A673 (cell line): ENCODE measurements around the gene TRAF3IP1. TPM values are rescaled to one million over a fixed set of nuclear protein-coding genes. Genes with fewer than 3 reads are reported as not detected.

ENCODE experiments used
- BruUV-seq: library from RNA; stranded (reverse); fragments of 400-500 nt; replicated peaks from 2 replicates; lab custom pipeline; 2021; lab: Mats Ljungman, UMichigan
- CTCF ChIA-PET: fragments of 300-600 bp; sonication (Branson Sonifier 250); formaldehyde crosslinking; loops from one replicate; lab custom pipeline; 2022; ENCODE audit warnings: antibody characterized with exemption; lab: Charles Lee
- POLR2A ChIA-PET: fragments of 300-600 bp; sonication (Branson Sonifier 250); formaldehyde crosslinking; loops from one replicate; lab custom pipeline; 2022; ENCODE audit warnings: antibody characterized with exemption; ENCODE audit not compliant: low non-redundant PET; lab: Charles Lee
- DNase-seq: peaks from one replicate; pipeline ENCODE4 v3.0.0-alpha.2; 2015; ENCODE audit warnings: low spot score
- H3K27ac ChIP-seq: fragments of 200-600 bp; sonication (generic); 2 replicates; pipeline ENCODE4 v1.5.1; 2016; ENCODE audit warnings: mixed run types, low read depth, mild to moderate bottlenecking, mixed read lengths, antibody characterized with exemption, low read length; ENCODE audit not compliant: poor library complexity, severe bottlenecking
- H3K27me3 ChIP-seq: fragments of 200-600 bp; sonication (generic); replicated peaks from 2 replicates; pipeline ENCODE4 v1.6.1; 2017; ENCODE audit warnings: mixed run types, low read depth, mild to moderate bottlenecking, mixed read lengths, antibody characterized with exemption, low read length; ENCODE audit not compliant: insufficient read depth, poor library complexity
- H3K36me3 ChIP-seq: fragments of 200-600 bp; sonication (generic); 2 replicates; pipeline ENCODE4 v1.6.1; 2016; ENCODE audit warnings: mixed run types, mild to moderate bottlenecking, mixed read lengths, antibody characterized with exemption, low read length; ENCODE audit not compliant: insufficient read depth, poor library complexity, severe bottlenecking
- H3K4me1 ChIP-seq: fragments of 200-600 bp; sonication (generic); 2 replicates; pipeline ENCODE4 v1.6.1; 2017; ENCODE audit warnings: mixed run types, mild to moderate bottlenecking, mixed read lengths, antibody characterized with exemption, low read length; ENCODE audit not compliant: insufficient read depth, poor library complexity, severe bottlenecking
- H3K4me3 ChIP-seq: fragments of 200-600 bp; sonication (generic); 2 replicates; pipeline ENCODE4 v1.5.1; 2016; ENCODE audit warnings: low read depth, mixed run types, mild to moderate bottlenecking, mixed read lengths, low read length; ENCODE audit not compliant: poor library complexity, severe bottlenecking
- H3K9me3 ChIP-seq: fragments of 200-600 bp; sonication (generic); 2 replicates; pipeline ENCODE4 v1.6.1; 2016; ENCODE audit warnings: mixed run types, low read depth, mild to moderate bottlenecking, mixed read lengths, antibody characterized with exemption, low read length; ENCODE audit not compliant: poor library complexity, severe bottlenecking
- EZH2 ChIP-seq: fragments of 200-600 bp; sonication (generic); IDR thresholded peaks from 2 replicates; pipeline ENCODE4 v1.6.1; 2017; ENCODE audit warnings: borderline replicate concordance, low read depth, mild to moderate bottlenecking, mixed read lengths, antibody characterized with exemption, low read length; ENCODE audit not compliant: poor library complexity, severe bottlenecking
- intact Hi-C: fragments of 100-400 bp; cut with micrococcal nuclease; formaldehyde crosslinking; loops from one replicate; pipeline ENCODE4 v1.10.0; 2022; ENCODE audit not compliant: unreplicated experiment
- total RNA-seq: library from RNA; stranded (reverse); gene quantifications from 2 replicates; pipeline ENCODE4 v1.2.3, GENCODE V29; 2021
- TF ChIP-seq, protein P1 (sequence below): fragments of 300-800, 200-600 bp; sonication (generic); conservative IDR thresholded peaks from 2 replicates; pipeline ENCODE4 v1.5.1; 2017; ENCODE audit warnings: low read depth, mild to moderate bottlenecking, antibody characterized with exemption, low read length, moderate library complexity, mixed read lengths

Gene TRAF3IP1
- total RNA-seq, 1 experiment from 2014 or later, result 23.0 TPM

DNA sequence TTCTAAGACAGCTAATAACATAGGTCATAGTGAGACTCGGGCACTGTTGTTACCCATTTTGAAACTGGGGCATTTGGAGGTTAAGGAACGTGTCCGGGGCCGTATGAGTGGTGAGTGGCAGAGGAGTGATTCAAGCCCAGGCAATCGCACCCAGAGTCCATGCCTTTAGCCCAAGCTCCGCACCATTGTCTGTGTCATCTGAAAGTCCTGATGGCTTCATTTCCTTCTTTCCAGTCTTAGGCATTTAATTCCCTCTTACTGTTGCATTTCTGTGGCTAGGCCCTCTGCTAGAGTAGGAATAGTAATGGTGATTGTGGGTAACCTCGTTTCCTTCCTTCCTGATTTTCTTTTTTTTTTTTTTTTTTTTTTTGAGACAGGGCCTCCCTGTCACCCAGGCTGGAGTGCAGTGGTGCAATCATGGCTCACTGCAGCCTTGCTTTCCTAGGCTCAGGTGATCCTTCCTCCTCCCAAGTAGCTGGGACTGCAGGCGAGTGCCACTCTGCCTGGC is 56.6 kb downstream of the TRAF3IP1 start:
- intact Hi-C loops, result no loop called here
- H3K27ac ChIP-seq, result no peak overlapping the region
- no peak overlapping the region for H3K4me3 ChIP-seq
- TF ChIP-seq, protein P1, sequence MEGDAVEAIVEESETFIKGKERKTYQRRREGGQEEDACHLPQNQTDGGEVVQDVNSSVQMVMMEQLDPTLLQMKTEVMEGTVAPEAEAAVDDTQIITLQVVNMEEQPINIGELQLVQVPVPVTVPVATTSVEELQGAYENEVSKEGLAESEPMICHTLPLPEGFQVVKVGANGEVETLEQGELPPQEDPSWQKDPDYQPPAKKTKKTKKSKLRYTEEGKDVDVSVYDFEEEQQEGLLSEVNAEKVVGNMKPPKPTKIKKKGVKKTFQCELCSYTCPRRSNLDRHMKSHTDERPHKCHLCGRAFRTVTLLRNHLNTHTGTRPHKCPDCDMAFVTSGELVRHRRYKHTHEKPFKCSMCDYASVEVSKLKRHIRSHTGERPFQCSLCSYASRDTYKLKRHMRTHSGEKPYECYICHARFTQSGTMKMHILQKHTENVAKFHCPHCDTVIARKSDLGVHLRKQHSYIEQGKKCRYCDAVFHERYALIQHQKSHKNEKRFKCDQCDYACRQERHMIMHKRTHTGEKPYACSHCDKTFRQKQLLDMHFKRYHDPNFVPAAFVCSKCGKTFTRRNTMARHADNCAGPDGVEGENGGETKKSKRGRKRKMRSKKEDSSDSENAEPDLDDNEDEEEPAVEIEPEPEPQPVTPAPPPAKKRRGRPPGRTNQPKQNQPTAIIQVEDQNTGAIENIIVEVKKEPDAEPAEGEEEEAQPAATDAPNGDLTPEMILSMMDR, result no peak
- no peak for TF ChIP-seq EZH2
- no peak for DNase-seq
- ChIA-PET CTCF (no interaction called here), POLR2A (no interaction called here)
- BruUV-seq, result no TSS peak
- no peaks in the 10 kb centered on the region for H3K36me3 ChIP-seq
- no peaks in the 10 kb centered on the region for H3K4me1 ChIP-seq
- H3K27me3 ChIP-seq, result no peaks in the 10 kb centered on the region
- no peaks in the 10 kb centered on the region for H3K9me3 ChIP-seq

DNA sequence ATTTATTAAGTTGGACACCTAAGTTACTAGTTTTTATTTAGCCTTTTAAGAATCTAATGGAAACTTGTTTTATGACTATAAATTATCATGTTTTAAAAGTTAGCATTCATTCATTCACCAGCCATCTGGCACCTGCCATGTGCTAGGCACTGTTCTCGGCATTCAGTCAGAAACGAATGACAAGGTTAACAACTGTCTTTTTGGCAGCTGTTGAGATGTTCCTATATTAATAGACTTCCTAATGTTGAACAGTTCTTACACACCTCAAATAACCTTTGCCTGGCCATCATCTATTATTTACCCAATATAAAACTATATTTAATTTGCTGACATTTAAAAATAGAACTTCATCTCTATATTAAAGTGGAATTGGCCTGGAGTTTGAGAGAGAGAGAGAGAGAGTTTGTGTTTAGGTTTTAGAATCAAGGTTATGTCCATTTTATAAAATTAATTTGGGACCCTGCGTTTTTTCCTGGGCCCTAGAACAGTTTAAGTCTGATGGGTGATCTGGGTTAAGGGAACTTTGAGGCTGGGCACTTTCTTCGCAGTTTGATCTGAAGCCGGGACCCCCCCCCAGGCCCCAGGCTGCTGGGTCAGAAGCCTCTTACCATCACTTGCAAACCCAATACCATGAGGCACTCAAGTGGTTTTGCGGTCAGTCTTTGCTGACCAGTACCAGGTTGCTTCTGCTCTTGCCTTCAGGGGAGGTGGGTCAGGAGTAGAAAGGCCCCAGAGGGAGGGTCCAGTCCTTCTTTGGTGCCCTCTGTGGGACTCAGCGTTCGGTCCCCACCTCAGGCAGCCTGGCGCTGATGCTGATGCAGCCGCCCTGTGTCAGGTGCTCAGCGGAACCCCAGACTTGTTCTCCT is 58.1 kb downstream of the TRAF3IP1 start:
- DNase-seq, result no peak
- ChIA-PET CTCF (no interaction called here), POLR2A (no interaction called here)
- Histone ChIP-seq H3K4me3 (no peak overlapping the region), H3K36me3 (no peaks in the 10 kb centered on the region), H3K27me3 (no peaks in the 10 kb centered on the region), H3K27ac (no peak overlapping the region), H3K9me3 (no peaks in the 10 kb centered on the region), H3K4me1 (no peaks in the 10 kb centered on the region)
- TF ChIP-seq EZH2, result no peak
- TF ChIP-seq, protein P1, result no peak
- BruUV-seq, result no TSS peak
- intact Hi-C loops, result no loop called here

DNA sequence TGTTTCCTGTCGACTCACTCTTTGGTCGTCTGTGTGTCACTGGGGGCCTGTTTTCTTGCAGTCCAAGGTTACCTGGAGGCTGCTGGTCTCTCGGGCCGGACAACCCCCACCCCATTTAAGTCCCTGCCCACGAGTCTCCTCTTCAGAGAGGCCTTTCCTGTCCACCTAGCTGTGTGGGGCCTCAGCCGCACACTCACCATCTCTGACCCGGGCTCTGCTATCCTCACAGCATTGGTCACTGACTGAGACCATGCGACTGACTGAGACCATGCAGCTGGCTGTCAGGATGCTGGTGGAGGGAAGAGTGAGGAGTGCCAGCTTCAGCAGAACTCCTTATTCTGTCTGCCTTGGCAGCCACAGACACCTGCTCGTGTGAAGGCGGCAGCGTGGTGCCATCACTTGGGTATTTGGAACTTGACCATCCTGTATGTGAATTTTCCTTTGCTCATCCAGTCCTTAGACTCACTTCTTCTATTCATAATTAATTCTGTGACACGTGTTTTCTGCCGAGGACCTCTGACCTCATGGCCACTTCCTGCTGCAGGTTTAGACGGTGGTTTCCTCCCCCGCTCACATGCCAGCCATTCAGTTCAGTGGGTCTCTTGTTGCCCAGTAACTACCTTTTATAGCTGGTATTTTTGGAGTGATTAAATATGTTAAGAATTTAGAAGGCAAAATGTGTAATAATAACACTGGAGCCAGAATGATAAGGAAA is 58.9 kb downstream of the TRAF3IP1 start:
- ChIA-PET POLR2A (no interaction called here), CTCF (no interaction called here)
- Histone ChIP-seq H3K27ac (no peak overlapping the region), H3K36me3 (no peaks in the 10 kb centered on the region), H3K27me3 (no peaks in the 10 kb centered on the region), H3K4me1 (no peaks in the 10 kb centered on the region), H3K9me3 (no peaks in the 10 kb centered on the region), H3K4me3 (no peak overlapping the region)
- BruUV-seq, result no TSS peak
- no peak for DNase-seq
- intact Hi-C loops, result no loop called here
- TF ChIP-seq, protein P1, result no peak
- TF ChIP-seq EZH2, result no peak
